ENCODE data around the gene BLTP3B.

BLTP3B gene

GRCh38 chr12:100158535-100158934, 15.9 kb upstream of the BLTP3B start:
- DNase-seq (ENCODE audit: extremely low read depth, low read depth): no peak
- TF ChIP-seq CTCF (IDR thresholded peaks at IDR 0.05; ENCODE audit: low read depth, low read length): no peak

- DNase-seq (ENCODE audit: extremely low read depth, low read depth): no peak
- TF ChIP-seq CTCF (IDR thresholded peaks at IDR 0.05; ENCODE audit: low read depth, low read length): no peak
Measured at GRCh38 chr12:100157427-100157821, 14.8 kb upstream of the BLTP3B start.

GRCh38 chr12:100156731-100157426, 14.2 kb upstream of the BLTP3B start:
- no peak for TF ChIP-seq CTCF (IDR thresholded peaks at IDR 0.05; ENCODE audit: low read depth, low read length)
- DNase-seq (ENCODE audit: extremely low read depth, low read depth): no peak

GRCh38 chr12:100154474-100155247, 12.0 kb upstream of the BLTP3B start:
- no peak for DNase-seq (ENCODE audit: extremely low read depth, low read depth)
- TF ChIP-seq CTCF (IDR thresholded peaks at IDR 0.05; ENCODE audit: low read depth, low read length): peak; percentile 89

- no peak for DNase-seq (ENCODE audit: extremely low read depth, low read depth)
- no peak for TF ChIP-seq CTCF (IDR thresholded peaks at IDR 0.05; ENCODE audit: low read depth, low read length)
Measured at GRCh38 chr12:100153131-100153530, 10.5 kb upstream of the BLTP3B start.

GRCh38 chr12:100151769-100152168, 9.1 kb upstream of the BLTP3B start:
- no peak for TF ChIP-seq CTCF (IDR thresholded peaks at IDR 0.05; ENCODE audit: low read depth, low read length)
- DNase-seq (ENCODE audit: extremely low read depth, low read depth): no peak

- no peak for DNase-seq (ENCODE audit: extremely low read depth, low read depth)
- TF ChIP-seq CTCF (IDR thresholded peaks at IDR 0.05; ENCODE audit: low read depth, low read length): no peak
Measured at GRCh38 chr12:100146252-100146651, 3.6 kb upstream of the BLTP3B start.
